Left ventricle myocardium superior (tissue), 1 donor: ENCODE data around the gene KCNAB3. TPM values are rescaled to one million over a fixed set of nuclear protein-coding genes. Genes with fewer than 3 reads are reported as not detected.
A peak's percentile ranks its signal among the peaks of the same experiment; 100 is the strongest.
"Not testable (repeated sequence)": the region's sequence is repeated elsewhere in the genome, so short reads cannot be mapped to it uniquely, and the experiment has no call there.

Source experiments
- ATAC-seq: fragments of 200-7000 bp; cut with Tn5 transposase; one replicate; pipeline ENCODE4 v1.9.1; 2020; ENCODE audit warnings: mild to moderate bottlenecking, moderate library complexity
- DNase-seq: peaks from one replicate; pipeline ENCODE4 v3.0.0-alpha.2; 2020
- intact Hi-C: fragments of 100-400 bp; cut with micrococcal nuclease; formaldehyde crosslinking; loops from one replicate; pipeline ENCODE4 v1.11.0; 2022
- long read RNA-seq: library from polyadenylated mRNA; unstranded; transcript quantifications from one replicate; pipeline ENCODE4 v2.0.0, GENCODE V29; 2021
- total RNA-seq: library from RNA; stranded (reverse); fragmentation: NEBNext Ultra II Directional; extraction: Animal tissue kit (Norgen Biotek cat#: 25700); gene quantifications from one replicate; pipeline ENCODE4 v1.2.1, GENCODE V29; 2021
- donor health status: DM: no; HTN: yes; CAD: no; lungs with severe emphysema.

The KCNAB3 gene
- total RNA-seq = 0.52 TPM
- long read RNA-seq = 0 reads

GRCh38 chr17:7929158-7930023 is at the start of gene KCNAB3:
KCNAB3 (minus strand) TSS chr17:7929856; CDS start chr17:7929435, 421 bp downstream.
- peak; percentile 56 for DNase-seq
- intact Hi-C loops = no loop called here
- ATAC-seq = no peak

- no peak for DNase-seq
- intact Hi-C loops = no loop called here
These were observed 48.1 kb upstream of the KCNAB3 start for GRCh38 chr17:7977805-7978204.

GRCh38 chr17:7977039-7977438 is 47.4 kb upstream of the KCNAB3 start:
- no peak for DNase-seq
- ATAC-seq = no peak
- intact Hi-C loops = no loop called here

More at GRCh38 chr17:7977805-7978204, 48.1 kb upstream of the KCNAB3 start:
- ATAC-seq = no peak

GRCh38 chr17:7974638-7975131 is 45.0 kb upstream of the KCNAB3 start:
- intact Hi-C loops = no loop called here
- no peak for DNase-seq
- ATAC-seq = no peak

- ATAC-seq = peak; percentile 33
- no peak for DNase-seq
- intact Hi-C loops = no loop called here
These were observed 42.6 kb upstream of the KCNAB3 start for GRCh38 chr17:7972131-7972785.

- intact Hi-C loops = no loop called here
- no peak for ATAC-seq
- DNase-seq = no peak
These were observed 42.0 kb upstream of the KCNAB3 start for GRCh38 chr17:7971651-7972050.

- DNase-seq (no peak), ATAC-seq (no peak)
- intact Hi-C loops = no loop called here
These were observed 39.8 kb upstream of the KCNAB3 start for GRCh38 chr17:7969433-7969832.

GRCh38 chr17:7967751-7968150 is 38.1 kb upstream of the KCNAB3 start:
- no peak for DNase-seq
- intact Hi-C loops = no loop called here
- ATAC-seq = no peak

- intact Hi-C loops = no loop called here
- DNase-seq (no peak), ATAC-seq (no peak)
These were observed 31.8 kb upstream of the KCNAB3 start for GRCh38 chr17:7961421-7961820.

- intact Hi-C loops = no loop called here
- no peak for ATAC-seq
- no peak for DNase-seq
These were observed 30.0 kb upstream of the KCNAB3 start for GRCh38 chr17:7959503-7960253.

- ATAC-seq (peak; percentile 97), DNase-seq (peak; percentile 83)
- intact Hi-C loops = no loop called here
These were observed 26.7 kb upstream of the KCNAB3 start for GRCh38 chr17:7956228-7956965.

GRCh38 chr17:7955414-7956227 is 26.0 kb upstream of the KCNAB3 start:
- no peak for DNase-seq
- intact Hi-C loops = no loop called here
- ATAC-seq = peak; percentile 79

- DNase-seq, intact Hi-C loops, ATAC-seq: not testable (repeated sequence)
These were observed 23.6 kb upstream of the KCNAB3 start for GRCh38 chr17:7953266-7953665.

GRCh38 chr17:7951143-7951792 is 21.6 kb upstream of the KCNAB3 start:
- ATAC-seq = no peak
- intact Hi-C loops = no loop called here
- no peak for DNase-seq

- DNase-seq (no peak), ATAC-seq (no peak)
- intact Hi-C loops = no loop called here
These were observed 20.9 kb upstream of the KCNAB3 start for GRCh38 chr17:7950578-7950977.

GRCh38 chr17:7947651-7948050 is 18.0 kb upstream of the KCNAB3 start:
- DNase-seq (no peak), ATAC-seq (no peak)
- intact Hi-C loops = no loop called here

GRCh38 chr17:7946441-7946840 is 16.8 kb upstream of the KCNAB3 start:
- ATAC-seq = no peak
- DNase-seq = no peak
- intact Hi-C loops = no loop called here

- DNase-seq = no peak
- ATAC-seq = no peak
- intact Hi-C loops = no loop called here
These were observed 16.0 kb upstream of the KCNAB3 start for GRCh38 chr17:7945651-7946050.
